AG08396 (cell line): ENCODE measurements around the gene MAML2.

Source experiments
- DNase-seq: peaks from one replicate; pipeline ENCODE4 v3.0.0; 2012; ENCODE audit warnings: low spot score, mixed read lengths

MAML2 gene

GRCh38 chr11:96036863-96037262 lies 306.1 kb downstream of the MAML2 start:
- no peak for DNase-seq

GRCh38 chr11:96035740-96036078 lies 307.3 kb downstream of the MAML2 start:
- no peak for DNase-seq

- DNase-seq = no peak
These were observed 307.8 kb downstream of the MAML2 start for GRCh38 chr11:96035031-96035739.

GRCh38 chr11:96033599-96033998 lies 309.4 kb downstream of the MAML2 start:
- DNase-seq = no peak

GRCh38 chr11:96033095-96033494 lies 309.9 kb downstream of the MAML2 start:
- no peak for DNase-seq

- no peak for DNase-seq
These were observed 314.2 kb downstream of the MAML2 start for GRCh38 chr11:96028746-96029145.

GRCh38 chr11:96027021-96027420 lies 316.0 kb downstream of the MAML2 start:
- DNase-seq = no peak

GRCh38 chr11:96026310-96026709 lies 316.7 kb downstream of the MAML2 start:
- DNase-seq = no peak

GRCh38 chr11:96024666-96025065 lies 318.3 kb downstream of the MAML2 start:
- DNase-seq = no peak

- DNase-seq = no peak
These were observed 319.7 kb downstream of the MAML2 start for GRCh38 chr11:96023275-96023674.

GRCh38 chr11:96021901-96022650 lies 320.9 kb downstream of the MAML2 start:
- no peak for DNase-seq

- DNase-seq = no peak
These were observed 322.9 kb downstream of the MAML2 start for GRCh38 chr11:96019810-96020747.

- DNase-seq = no peak
These were observed 323.7 kb downstream of the MAML2 start for GRCh38 chr11:96019281-96019680.

- DNase-seq = no peak
These were observed 325.1 kb downstream of the MAML2 start for GRCh38 chr11:96017856-96018255.

GRCh38 chr11:96016978-96017502 lies 326.0 kb downstream of the MAML2 start:
- DNase-seq = no peak

GRCh38 chr11:96015906-96016565 lies 327.0 kb downstream of the MAML2 start:
- DNase-seq = no peak

- DNase-seq = peak; percentile 36
These were observed 328.8 kb downstream of the MAML2 start for GRCh38 chr11:96014217-96014616.

GRCh38 chr11:96013461-96014213 lies 329.4 kb downstream of the MAML2 start:
- DNase-seq = no peak

- peak; percentile 42 for DNase-seq
These were observed 330.7 kb downstream of the MAML2 start for GRCh38 chr11:96012086-96012824.

- no peak for DNase-seq
These were observed 332.3 kb downstream of the MAML2 start for GRCh38 chr11:96010683-96011082.
